GM12873 (cell line): ENCODE measurements around the gene STRA8.

Experiments used
- TF ChIP-seq, protein P1 (sequence below): IDR thresholded peaks from 2 replicates; pipeline ENCODE4 v1.5.1; 2012; ENCODE audit warnings: low read depth, mild to moderate bottlenecking, moderate library complexity, low read length, control low read depth; ENCODE audit not compliant: insufficient read depth; ENCODE audit errors: missing control alignments

The STRA8 gene

DNA sequence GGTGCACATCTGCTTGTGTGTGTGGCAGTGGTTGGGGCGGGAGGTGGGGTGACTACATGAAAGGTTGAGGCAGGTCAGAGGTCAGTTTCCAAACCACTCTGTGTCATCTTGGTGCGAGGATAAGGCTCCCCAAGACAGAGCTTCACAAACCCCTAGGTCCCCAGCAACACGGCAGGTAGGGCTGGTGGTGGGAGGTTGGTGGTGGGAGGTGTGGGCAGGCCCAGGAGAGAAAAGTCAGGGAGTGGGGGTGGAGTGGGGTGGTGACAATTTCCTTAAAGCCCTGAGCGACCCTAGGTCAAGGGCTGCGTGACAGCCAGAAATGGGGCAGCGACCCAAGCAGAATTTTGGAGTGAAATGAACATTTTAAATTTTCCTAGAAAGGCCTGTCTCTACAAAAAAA, 1.6 kb upstream of the STRA8 start:
- TF ChIP-seq, protein P1, sequence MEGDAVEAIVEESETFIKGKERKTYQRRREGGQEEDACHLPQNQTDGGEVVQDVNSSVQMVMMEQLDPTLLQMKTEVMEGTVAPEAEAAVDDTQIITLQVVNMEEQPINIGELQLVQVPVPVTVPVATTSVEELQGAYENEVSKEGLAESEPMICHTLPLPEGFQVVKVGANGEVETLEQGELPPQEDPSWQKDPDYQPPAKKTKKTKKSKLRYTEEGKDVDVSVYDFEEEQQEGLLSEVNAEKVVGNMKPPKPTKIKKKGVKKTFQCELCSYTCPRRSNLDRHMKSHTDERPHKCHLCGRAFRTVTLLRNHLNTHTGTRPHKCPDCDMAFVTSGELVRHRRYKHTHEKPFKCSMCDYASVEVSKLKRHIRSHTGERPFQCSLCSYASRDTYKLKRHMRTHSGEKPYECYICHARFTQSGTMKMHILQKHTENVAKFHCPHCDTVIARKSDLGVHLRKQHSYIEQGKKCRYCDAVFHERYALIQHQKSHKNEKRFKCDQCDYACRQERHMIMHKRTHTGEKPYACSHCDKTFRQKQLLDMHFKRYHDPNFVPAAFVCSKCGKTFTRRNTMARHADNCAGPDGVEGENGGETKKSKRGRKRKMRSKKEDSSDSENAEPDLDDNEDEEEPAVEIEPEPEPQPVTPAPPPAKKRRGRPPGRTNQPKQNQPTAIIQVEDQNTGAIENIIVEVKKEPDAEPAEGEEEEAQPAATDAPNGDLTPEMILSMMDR, result no peak

DNA sequence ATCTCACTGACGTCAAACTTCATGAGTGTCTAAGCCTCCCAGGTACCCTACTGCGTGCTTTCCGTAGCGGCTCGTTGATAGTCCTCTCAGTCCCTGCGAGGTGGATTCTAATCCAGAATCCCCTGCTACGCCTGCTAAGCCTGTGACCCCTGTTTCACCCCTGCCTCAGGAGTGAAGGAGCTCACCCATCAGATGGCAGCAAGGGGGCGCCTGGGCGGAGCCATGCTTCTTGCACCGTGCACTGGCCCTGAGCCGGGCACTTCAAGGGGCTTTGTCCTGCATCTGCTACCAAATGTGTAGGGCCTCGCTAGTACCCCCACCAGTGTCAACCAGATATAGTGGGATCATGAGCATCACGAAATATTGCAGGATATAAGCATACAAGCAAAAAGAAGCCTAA, 918 bp upstream of the STRA8 start:
- TF ChIP-seq, protein P1, result peak; percentile 36

DNA sequence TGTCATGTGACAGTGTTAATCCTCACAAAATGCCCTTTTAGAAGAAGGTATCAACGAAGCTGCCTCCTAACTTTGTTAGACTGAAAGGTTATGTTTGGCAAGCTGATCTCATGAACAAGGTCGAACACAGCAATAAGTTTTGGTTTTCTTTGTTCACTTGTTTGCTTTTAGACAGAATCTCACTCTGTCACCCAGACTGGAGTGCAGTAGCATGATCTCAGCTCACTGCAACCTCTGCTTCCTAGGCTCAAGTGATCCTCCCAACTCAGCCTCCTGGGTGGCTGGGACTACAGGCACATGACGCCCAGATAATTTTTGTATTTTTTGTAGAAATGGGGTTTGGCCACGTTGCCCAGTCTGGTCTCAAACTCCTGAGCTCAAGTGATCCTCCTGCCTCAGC, 1.1 kb downstream of the STRA8 start:
- TF ChIP-seq, protein P1, result no peak

DNA sequence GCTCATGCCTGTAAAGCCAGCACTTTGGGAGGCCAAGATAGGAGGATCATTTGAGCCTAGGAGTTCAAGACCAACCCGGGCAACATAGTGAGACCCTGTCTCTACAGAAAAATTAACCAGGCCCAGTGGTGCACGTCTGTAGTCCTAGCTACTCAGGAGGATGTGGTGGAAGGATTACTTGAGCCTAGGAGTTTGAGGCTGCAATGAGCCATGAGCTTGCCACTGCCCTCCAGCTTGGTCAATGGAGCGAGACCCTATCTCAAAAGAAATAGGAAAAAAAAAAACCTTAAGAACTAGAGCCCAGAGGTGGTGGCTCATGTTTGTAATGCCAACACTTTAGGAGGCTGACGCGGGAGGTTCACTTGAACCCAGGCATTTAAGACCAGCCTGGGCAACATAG, 2.2 kb downstream of the STRA8 start:
- TF ChIP-seq, protein P1, result no peak

DNA sequence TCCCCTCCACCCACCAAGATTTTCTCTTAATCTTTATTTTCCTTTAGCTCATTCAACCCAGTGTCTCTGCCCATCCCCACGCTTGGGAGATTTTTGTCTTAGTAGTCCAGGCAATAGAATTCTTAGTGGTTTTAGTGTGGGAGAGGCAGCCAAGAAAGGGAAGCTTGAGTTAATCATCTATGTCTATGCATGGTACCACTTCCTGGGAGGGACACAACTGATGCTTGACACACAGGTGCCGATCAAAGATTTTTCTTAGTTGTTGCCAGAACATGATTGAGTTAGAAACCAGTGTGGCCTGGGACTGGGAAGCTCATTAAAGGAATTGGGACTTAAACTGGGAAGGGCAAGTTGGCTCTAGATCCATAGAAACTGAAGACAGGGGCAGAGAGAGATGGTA, 3.1 kb downstream of the STRA8 start:
- TF ChIP-seq, protein P1, result no peak

DNA sequence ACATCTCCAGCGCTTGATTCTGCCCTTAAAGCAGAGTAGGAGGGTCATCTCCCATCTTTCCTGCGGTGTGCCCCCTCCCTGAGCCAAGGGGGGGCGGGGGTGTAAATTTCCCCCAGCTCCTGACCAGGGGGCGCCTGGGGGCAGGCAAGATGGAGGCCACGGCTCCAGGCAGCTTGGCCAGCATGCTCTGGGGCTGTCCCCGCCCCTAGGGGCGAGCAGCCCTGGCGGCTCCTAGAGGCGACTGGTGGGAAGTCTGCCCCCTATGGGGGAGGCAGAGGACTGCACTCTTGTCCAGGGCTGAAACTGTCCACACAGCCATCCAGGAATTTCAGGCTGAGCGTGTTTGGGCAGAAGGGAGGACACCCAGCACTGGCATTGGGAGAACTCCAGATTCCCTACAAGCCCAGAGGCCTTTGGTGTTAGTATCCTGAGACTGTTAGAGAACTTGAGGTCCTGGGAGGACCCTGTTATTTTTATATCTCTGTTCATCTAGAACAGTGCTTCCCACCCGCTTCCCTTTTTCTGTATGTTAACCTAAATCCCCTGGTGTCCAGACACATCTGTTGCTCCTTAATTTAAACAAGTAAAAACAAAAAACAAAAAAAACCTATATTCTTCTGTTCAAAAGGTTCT, 4.6 kb downstream of the STRA8 start:
- TF ChIP-seq, protein P1, result peak; percentile 71

DNA sequence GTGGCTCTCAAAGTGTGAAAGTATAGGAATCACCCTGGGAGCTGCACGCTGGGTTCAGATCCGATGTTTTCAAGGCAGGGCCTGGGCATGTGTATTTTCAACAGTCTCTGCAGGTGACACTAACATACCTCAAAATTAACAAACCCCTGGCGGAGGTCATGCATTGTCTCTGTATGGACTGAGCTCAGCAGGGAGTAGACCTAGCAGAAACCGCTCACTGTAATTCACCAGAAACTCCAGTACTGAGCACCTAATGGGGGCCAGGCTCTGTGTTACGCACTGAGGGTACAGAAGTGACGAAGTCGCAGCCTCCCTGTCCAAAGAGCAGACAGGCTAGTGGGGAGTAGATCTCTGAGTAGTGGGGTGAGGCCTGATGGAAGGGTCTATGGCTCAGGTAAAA, 5.6 kb downstream of the STRA8 start:
- TF ChIP-seq, protein P1, result no peak
